ENCODE data around the gene SMIM1.

Gene SMIM1, protein sequence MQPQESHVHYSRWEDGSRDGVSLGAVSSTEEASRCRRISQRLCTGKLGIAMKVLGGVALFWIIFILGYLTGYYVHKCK

GRCh38 chr1:3772715-3773571 is at the start of gene SMIM1:
SMIM1 (plus strand) TSS chr1:3772749; CDS start chr1:3775374, 2,625 bp downstream.
- DNase-seq = no peak

- no peak for DNase-seq
Measured at GRCh38 chr1:3722846-3723245, 49.7 kb upstream of the SMIM1 start.

GRCh38 chr1:3724416-3725030 is 48.0 kb upstream of the SMIM1 start:
- DNase-seq = peak; percentile 68

DNA sequence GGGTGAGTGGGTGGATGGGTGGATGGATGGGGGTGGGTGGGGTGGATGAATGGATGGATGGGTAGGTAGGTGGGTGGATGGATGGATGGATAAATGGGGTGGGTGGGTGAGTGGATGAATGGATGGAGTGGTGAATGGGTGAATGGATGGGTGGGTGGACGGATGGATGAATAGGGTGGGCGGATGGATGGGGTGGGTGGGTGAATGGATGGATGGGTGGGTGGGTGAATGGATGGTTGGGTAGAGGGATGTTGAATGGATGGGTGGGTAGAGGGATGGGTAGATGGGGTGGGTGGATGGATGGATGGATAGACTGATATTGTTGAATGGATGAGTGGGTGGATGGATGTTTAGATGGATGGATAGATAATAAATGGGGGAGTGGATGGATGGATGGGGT is 47.2 kb upstream of the SMIM1 start:
- DNase-seq = no peak

- DNase-seq = no peak
Measured at GRCh38 chr1:3727042-3727824, 45.3 kb upstream of the SMIM1 start.

DNA sequence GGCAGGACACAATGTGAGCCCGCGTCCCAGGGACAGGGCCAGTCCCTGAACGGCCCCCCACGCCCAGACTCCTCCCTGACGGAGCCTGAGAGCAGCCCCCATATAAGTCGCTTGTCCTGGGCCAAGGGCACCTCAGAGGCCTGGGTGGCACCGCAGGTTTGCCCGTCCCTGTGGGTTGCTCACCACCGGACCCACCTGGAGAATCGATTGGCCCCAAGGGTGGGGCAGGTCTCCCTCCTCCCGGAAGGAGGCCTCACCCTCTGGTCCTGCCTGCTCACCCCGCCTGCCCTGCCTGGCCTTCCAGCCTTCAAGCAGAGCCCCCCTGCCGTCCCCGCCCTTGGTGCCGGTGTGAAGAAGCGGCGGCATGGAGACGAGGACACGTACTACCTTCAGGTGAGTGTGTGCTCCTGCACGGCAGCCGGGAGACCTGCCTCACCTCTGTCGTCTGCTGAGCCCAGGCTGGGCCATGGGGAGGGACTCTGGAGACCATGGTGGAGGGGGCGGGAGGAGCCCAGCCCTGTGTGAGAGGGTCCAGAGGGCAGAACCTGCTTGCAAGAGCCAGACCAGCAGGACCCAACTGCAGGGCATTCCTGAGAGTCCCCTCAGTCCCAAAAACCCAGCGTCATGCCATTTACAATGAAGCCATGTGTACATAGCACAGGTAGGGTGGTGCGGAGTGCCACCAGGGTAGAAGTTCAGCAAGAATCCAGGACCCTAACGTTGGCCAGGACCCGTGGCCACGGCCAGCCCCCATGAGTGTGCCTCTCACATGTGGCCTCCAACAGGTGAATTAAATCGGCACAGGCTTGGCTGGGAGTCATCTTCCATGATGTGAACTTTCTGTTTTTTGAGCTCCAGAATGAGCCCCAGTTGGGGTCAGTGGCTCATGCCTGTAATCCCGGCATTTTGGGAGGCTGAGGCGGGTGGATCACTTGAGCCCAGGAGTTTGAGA is 44.4 kb upstream of the SMIM1 start:
- no peak for DNase-seq

DNA sequence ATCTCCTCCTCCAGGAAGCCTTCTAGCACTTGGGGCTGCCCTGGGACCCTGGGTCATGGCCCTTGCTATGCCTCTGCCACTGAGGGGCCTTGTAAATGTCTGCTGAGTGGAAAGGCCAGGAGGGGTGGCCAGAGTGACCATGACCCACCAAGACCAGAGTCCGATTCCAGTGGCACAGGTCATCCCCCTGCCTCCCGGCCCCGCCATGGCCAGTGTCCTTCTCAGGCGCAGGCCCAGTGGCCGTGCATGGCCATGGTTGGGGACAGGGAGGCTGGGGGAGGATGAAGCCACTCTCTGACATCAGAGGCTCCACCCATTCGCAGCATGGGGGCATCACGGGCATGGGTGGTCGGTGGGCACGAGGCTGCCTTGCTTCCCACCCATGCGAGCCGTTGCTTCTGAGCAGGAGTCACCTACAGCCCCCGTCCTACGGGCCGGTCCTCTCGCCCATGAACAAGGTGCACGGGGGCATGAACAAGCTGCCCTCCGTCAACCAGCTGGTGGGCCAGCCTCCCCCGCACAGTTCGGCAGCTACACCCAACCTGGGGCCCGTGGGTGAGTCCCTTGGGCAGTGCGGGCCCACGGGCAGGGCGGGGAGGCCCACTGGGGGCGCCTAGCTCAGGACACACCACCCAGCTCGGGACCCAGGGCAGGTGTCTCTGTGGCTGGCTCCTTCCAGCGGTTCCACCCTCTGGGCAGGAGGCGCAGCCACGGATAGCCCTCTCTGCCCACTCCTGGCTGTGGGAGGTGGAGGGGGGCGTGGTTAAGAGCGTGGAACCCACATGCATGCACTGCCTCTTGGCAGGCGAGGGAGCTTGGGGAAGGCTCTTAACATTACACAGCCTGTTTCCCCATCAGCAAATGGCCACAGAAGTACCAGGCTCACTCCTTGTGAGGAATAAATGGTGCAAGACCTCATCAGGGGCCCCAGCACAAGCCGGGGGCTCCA is 42.7 kb upstream of the SMIM1 start:
- no peak for DNase-seq

DNA sequence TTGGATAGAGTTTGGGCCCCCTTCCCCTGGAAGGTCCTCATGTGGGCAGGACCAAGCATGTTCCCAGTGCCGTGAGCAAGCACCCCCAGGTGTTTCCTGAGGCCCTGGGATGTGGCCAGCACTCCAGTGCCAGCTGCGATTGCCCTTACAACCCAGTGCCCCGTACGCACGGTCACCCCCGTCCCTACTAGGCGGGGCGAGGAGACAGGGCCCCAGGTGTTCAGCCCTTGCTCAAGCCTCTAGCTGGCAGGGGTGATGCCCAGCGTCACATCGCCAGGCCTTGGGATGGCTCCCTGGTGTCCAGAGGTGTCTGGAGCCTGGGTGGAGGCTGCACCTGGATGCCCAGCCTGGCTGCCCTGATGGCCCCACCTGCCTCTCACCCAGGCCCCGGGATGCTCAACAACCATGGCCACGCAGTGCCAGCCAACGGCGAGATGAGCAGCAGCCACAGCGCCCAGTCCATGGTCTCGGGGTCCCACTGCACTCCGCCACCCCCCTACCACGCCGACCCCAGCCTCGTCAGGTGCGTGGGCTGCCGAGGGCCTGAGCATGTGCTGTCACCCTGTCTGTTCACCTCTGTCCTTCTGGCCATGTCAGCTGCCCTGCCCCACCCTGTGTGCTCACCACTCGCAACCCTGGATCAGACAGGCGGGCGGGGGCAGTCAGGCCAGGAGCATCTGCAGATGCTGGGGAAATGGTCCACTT is 41.9 kb upstream of the SMIM1 start:
- DNase-seq = no peak

DNA sequence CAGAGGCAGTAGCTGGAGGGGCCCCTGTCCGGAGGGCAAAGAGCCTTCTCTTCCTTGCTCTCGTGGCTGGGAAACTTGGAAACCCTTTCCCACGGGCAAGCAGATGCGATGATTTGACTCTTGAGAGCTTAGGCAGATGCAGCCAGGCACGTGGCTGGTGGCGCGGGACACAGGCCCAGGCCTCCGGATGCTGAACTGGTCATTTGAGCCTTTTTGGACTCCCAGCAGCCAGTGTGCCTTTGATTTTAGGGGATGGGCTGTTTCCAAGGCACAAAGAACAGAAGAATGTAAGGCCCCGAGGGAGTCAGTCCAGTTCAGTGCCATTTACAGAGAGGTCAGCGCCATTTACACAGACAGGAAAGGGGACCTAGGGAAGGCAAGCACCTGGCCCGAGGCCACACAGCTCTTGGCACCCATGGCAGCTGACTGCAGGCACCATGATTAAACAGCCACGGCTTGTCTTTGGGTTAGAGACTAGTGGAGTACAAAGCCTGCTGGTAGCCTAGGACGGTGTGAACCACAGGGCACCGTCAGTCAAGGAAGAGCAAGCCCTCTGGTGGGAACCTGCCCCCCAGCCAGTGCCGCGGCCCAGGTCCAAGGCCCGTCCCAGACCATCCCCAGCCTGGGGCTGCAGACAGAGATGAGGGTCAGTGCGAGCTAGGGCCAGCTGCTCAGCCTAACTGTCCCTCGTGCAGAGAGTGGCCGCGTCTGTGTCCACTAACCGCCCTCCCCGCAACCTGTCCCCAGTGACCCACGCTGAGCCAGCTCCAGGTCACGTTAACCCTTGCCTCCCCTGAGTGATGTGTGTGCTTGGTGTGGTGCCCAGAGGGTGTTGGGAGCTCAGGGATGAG is 40.7 kb upstream of the SMIM1 start:
- DNase-seq = no peak

DNA sequence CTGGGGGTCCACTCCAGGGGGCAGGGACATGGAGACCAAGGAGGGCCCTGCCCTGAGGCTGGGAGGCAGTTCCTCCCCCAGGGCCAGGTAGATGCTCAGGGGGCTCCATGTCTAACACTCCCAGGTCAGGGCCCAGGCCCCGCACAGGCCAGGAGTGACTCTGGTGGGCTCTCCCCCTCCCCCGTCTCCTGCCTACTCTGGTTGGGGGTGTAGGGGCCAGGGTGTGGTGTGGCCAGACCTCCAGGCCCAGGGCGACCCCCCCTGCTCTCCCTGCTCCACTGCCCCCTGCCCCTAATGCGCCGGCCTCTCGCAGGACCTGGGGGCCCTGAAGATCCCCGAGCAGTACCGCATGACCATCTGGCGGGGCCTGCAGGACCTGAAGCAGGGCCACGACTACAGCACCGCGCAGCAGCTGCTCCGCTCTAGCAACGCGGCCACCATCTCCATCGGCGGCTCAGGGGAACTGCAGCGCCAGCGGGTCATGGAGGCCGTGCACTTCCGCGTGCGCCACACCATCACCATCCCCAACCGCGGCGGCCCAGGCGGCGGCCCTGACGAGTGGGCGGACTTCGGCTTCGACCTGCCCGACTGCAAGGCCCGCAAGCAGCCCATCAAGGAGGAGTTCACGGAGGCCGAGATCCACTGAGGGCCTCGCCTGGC is 40.0 kb upstream of the SMIM1 start:
- no peak for DNase-seq

- no peak for DNase-seq
Measured at GRCh38 chr1:3733094-3733882, 39.3 kb upstream of the SMIM1 start.

- no peak for DNase-seq
Measured at GRCh38 chr1:3733883-3734589, 38.5 kb upstream of the SMIM1 start.

GRCh38 chr1:3734602-3735001 is 37.9 kb upstream of the SMIM1 start:
- no peak for DNase-seq

DNA sequence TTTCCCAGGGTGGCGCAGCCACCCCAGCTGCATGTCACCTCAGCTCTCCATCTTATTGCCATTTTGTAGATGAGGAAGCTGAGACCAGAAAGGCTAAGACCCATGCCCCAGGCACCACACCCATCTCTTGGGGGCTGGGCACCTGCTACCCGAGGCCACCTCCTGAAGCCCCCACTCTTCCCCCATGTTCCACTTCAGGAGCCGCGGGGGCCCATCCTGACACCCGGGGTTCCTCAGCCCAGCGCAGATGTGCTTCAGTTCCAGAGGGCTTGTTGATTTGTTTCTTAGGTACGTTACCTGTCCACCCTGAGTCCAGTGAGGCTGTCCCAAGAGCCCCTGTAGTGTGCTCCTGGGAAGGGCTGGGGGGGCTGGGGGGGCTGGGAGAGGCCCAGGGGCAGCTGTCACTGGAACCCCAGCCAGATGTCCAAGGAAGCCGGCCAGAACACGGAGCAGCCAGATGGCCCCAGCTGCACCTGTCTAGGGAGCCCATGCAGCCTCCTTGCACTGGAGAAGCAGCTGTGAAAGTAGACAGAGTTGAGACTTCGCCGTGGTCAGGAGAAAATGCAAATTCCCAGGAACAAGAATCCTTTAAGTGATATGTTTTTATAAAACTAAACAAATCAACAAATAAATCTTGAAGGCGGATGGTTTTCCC is 37.4 kb upstream of the SMIM1 start:
- no peak for DNase-seq

DNA sequence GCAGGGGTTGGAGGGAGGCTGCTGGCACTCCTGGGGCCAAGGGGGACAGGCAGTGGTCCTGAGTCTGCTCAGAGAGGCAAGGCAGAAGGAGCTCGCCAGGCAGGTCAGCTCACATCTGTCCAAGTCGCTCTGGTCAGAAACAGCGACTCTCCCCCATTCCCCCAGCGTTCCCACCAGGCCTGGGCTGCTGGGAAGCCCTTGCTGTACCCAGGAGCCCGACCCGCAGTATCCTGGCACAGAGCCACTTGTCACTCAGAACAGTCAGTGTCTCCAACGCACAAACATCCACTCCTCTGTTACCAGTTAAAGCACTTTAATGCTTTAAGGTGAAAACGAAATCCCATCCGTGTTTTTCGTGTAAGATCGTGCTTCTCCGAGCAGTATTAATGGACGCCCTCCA is 36.9 kb upstream of the SMIM1 start:
- DNase-seq = no peak

DNA sequence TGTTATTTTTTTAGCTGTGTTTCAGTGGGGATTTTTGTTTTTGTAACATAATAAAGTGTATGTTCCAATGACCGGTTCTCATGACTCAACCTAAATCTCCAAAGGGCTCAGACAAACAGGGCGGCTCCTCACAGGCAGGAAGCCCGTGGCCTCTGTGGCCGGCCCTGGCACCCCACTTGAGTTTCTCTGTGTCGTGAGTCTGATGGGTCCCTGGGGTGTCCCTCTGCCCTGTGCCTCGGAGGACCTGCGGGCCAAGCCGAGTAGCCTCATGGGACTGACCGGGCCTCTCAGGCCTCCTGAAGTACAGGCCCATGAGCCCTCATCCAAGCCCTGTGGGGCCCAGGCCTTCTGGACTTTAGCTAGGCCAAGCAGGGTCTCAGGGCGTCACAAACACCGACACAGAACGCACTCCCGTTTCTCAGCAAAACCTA is 36.4 kb upstream of the SMIM1 start:
- no peak for DNase-seq

DNA sequence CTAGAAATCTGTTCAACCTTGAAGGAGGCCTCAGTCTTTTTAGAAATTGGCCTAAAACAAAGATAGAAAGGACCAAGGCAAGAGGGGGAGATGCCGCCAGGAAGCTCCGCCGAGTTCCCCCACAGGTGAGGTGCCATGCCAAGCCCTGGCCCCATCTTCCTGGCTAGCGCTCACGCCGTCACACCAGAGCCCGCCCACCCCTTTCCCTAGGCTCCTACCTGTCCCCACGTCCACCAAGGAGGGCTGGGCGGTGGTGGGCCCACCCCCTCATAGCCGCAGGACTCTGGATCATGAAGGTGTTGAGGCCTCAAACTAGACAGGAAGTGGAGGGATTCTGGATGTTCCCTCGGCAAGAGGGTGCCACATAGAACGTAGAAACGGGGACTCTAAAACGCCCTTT is 35.8 kb upstream of the SMIM1 start:
- DNase-seq = no peak
